ENCODE results near the gene KIDINS220.

The KIDINS220 gene

GRCh38 chr2:8794923-8795825 is 42.2 kb downstream of the KIDINS220 start:
- peaks cover 47% of the 10 kb centered on the region for H3K36me3 Mint-ChIP-seq (ENCODE audit: insufficient read depth)
- H3K27me3 Mint-ChIP-seq, result no peaks in the 10 kb centered on the region
- H3K4me1 Mint-ChIP-seq (ENCODE audit: low read depth in 2 of 2), result peaks cover 0 to 13% of the 10 kb centered on the region in 2 donors
- H3K27ac Mint-ChIP-seq, result no peak overlapping the region
- ATAC-seq (replicated peaks) (no peak), DNase-seq (no peak)
- no peak overlapping the region for H3K4me3 Mint-ChIP-seq
- no peaks in the 10 kb centered on the region for H3K9me3 Mint-ChIP-seq

GRCh38 chr2:8790739-8791162 is 46.7 kb downstream of the KIDINS220 start:
- no peak overlapping the region for H3K27ac Mint-ChIP-seq
- no peaks in the 10 kb centered on the region for H3K9me3 Mint-ChIP-seq
- no peak for DNase-seq
- H3K27me3 Mint-ChIP-seq, result no peaks in the 10 kb centered on the region
- peaks cover 49% of the 10 kb centered on the region for H3K36me3 Mint-ChIP-seq (ENCODE audit: insufficient read depth)
- no peaks in the 10 kb centered on the region for H3K4me1 Mint-ChIP-seq (ENCODE audit: low read depth in 2 of 2)
- no peak overlapping the region for H3K4me3 Mint-ChIP-seq
- ATAC-seq (replicated peaks), result no peak

- ATAC-seq (replicated peaks) (no peak), DNase-seq (no peak)
- Mint-ChIP-seq H3K27ac (no peak overlapping the region), H3K4me1 (ENCODE audit: low read depth in 2 of 2) (peaks cover 5 to 12% of the 10 kb centered on the region in 2 donors), H3K9me3 (no peaks in the 10 kb centered on the region), H3K36me3 (ENCODE audit: insufficient read depth) (peaks cover 44% of the 10 kb centered on the region), H3K27me3 (no peaks in the 10 kb centered on the region), H3K4me3 (no peak overlapping the region)
These were observed 51.0 kb downstream of the KIDINS220 start for GRCh38 chr2:8786463-8786862.

- ATAC-seq (replicated peaks) (no peak), DNase-seq (no peak)
- Mint-ChIP-seq H3K36me3 (ENCODE audit: insufficient read depth) (peaks cover 55% of the 10 kb centered on the region), H3K4me3 (no peak overlapping the region), H3K27me3 (no peaks in the 10 kb centered on the region), H3K4me1 (ENCODE audit: low read depth in 2 of 2) (peaks cover 5 to 15% of the 10 kb centered on the region in 2 donors), H3K9me3 (no peaks in the 10 kb centered on the region), H3K27ac (no peak overlapping the region)
These were observed 57.4 kb downstream of the KIDINS220 start for GRCh38 chr2:8779795-8780671.

GRCh38 chr2:8774371-8774770 is 63.0 kb downstream of the KIDINS220 start:
- H3K9me3 Mint-ChIP-seq, result no peaks in the 10 kb centered on the region
- DNase-seq (no peak), ATAC-seq (replicated peaks) (no peak)
- peaks cover 2 to 6% of the 10 kb centered on the region in 2 donors for H3K4me1 Mint-ChIP-seq (ENCODE audit: low read depth in 2 of 2)
- H3K27ac Mint-ChIP-seq, result no peak overlapping the region
- H3K36me3 Mint-ChIP-seq (ENCODE audit: insufficient read depth), result peaks cover 46% of the 10 kb centered on the region
- no peaks in the 10 kb centered on the region for H3K27me3 Mint-ChIP-seq
- no peak overlapping the region for H3K4me3 Mint-ChIP-seq

DNA sequence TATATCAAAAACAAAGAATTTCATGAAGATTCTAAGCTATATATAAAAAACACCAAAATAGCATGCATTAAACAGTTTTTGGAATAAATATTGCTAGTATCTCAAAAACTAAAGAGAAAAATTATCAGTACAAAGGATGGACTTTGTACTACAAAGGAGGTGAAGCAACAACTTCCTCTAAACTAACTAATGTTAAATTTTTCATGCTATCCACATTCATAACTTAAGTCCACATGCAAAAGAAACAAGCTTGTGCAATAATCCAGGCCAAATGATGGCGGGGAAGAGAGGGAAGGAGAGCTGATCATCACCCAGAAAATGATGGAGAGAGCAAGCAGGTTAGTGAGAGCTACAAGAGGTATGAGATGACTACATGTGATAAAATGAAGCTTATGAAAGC is 70.1 kb downstream of the KIDINS220 start:
- DNase-seq (no peak), ATAC-seq (replicated peaks) (no peak)
- Mint-ChIP-seq H3K4me3 (no peak overlapping the region), H3K36me3 (ENCODE audit: insufficient read depth) (peaks cover 30% of the 10 kb centered on the region), H3K27me3 (no peaks in the 10 kb centered on the region), H3K9me3 (no peaks in the 10 kb centered on the region), H3K4me1 (ENCODE audit: low read depth in 2 of 2) (peaks cover 2 to 24% of the 10 kb centered on the region in 2 donors), H3K27ac (no peak overlapping the region)

DNA sequence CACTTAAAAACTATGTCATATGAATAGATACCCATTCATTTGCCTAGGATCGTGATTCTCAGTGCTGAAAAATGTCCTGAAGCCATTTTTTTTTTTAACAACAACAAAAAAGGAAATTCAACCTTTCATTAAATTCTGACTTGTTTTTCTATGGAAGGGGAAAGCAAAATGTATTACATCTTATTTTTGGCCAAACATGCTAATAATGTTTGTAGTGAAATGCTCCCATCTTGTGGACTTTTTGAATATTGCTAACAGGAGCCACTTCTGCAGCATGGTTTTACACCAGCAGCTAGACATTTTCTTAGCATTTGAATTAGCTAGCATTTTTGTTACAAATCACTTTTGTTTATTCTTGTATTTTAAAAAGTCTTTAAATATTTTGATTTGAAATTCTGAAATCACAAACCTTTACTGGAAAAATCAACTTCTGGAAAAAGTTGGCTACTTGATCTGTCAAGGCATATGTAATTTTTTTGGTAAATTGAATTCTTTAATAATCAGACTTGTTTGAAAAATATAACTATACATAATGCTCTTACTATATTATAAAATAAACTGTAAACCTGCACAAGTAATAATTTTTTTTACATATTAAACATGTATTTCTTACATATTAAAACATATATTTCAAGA is 75.8 kb downstream of the KIDINS220 start:
- DNase-seq (no peak), ATAC-seq (replicated peaks) (no peak)
- Mint-ChIP-seq H3K27me3 (no peaks in the 10 kb centered on the region), H3K27ac (no peak overlapping the region), H3K36me3 (ENCODE audit: insufficient read depth) (peaks cover 13% of the 10 kb centered on the region), H3K9me3 (no peaks in the 10 kb centered on the region), H3K4me1 (ENCODE audit: low read depth in 2 of 2) (peaks cover 0 to 18% of the 10 kb centered on the region in 2 donors), H3K4me3 (no peak overlapping the region)

DNA sequence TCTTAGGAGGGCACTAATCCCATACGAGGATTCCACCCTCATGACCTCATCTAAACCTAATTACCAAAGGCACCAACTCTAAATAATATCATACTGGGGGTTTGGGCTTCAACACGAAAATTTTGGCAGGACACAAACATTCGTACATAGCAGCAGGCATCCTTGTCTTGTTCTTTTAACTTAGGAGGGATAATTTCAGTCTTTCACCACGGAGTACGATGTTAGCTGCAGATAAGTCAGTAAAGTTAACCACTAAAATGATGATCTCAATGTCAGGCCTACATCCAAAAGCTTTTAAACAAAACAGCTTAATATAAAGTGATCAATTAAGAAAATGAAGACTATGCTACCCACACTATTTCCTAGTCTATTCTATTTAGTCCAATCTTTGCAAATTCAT is 80.7 kb downstream of the KIDINS220 start:
- no peak overlapping the region for H3K4me3 Mint-ChIP-seq
- H3K9me3 Mint-ChIP-seq, result no peaks in the 10 kb centered on the region
- no peaks in the 10 kb centered on the region for H3K27me3 Mint-ChIP-seq
- DNase-seq, result no peak
- no peak for ATAC-seq (replicated peaks)
- no peaks in the 10 kb centered on the region for H3K4me1 Mint-ChIP-seq (ENCODE audit: low read depth in 2 of 2)
- H3K27ac Mint-ChIP-seq, result no peak overlapping the region
- H3K36me3 Mint-ChIP-seq (ENCODE audit: insufficient read depth), result peaks cover 10% of the 10 kb centered on the region

- ATAC-seq (replicated peaks), result no peak
- H3K27me3 Mint-ChIP-seq, result no peaks in the 10 kb centered on the region
- H3K4me3 Mint-ChIP-seq, result no peak overlapping the region
- H3K9me3 Mint-ChIP-seq, result no peaks in the 10 kb centered on the region
- H3K27ac Mint-ChIP-seq, result no peak overlapping the region
- DNase-seq, result no peak
- no peaks in the 10 kb centered on the region for H3K4me1 Mint-ChIP-seq (ENCODE audit: low read depth in 2 of 2)
- peaks cover 12% of the 10 kb centered on the region for H3K36me3 Mint-ChIP-seq (ENCODE audit: insufficient read depth)
These were observed 81.2 kb downstream of the KIDINS220 start for GRCh38 chr2:8756230-8756629.

GRCh38 chr2:8754106-8754776 is 83.2 kb downstream of the KIDINS220 start:
- DNase-seq (no peak), ATAC-seq (replicated peaks) (no peak)
- no peak overlapping the region for H3K4me3 Mint-ChIP-seq
- peaks cover 23% of the 10 kb centered on the region for H3K36me3 Mint-ChIP-seq (ENCODE audit: insufficient read depth)
- H3K4me1 Mint-ChIP-seq (ENCODE audit: low read depth in 2 of 2), result no peaks in the 10 kb centered on the region
- H3K9me3 Mint-ChIP-seq, result no peaks in the 10 kb centered on the region
- no peaks in the 10 kb centered on the region for H3K27me3 Mint-ChIP-seq
- H3K27ac Mint-ChIP-seq, result no peak overlapping the region

DNA sequence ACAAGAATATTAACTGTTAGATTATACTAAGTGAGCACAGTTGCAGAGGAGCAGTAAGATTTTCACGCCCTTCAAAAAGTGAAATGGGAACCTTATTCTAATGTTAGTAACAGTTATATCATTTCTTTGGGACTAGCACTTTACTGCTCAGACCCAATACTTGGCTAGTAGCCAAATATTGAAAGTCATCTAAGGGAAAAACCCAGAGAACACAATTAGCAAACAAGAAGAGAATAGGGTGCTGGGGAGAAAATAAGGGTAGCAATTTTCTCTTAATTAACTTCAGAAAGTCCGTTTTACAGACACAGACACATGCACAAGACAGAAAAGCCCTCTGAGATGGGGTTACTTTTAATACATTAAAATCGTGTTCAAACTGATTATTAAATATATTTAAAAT is 83.8 kb downstream of the KIDINS220 start:
- DNase-seq, result no peak
- ATAC-seq (replicated peaks), result no peak
- H3K9me3 Mint-ChIP-seq, result no peaks in the 10 kb centered on the region
- H3K27me3 Mint-ChIP-seq, result no peaks in the 10 kb centered on the region
- no peak overlapping the region for H3K4me3 Mint-ChIP-seq
- no peak overlapping the region for H3K27ac Mint-ChIP-seq
- H3K36me3 Mint-ChIP-seq (ENCODE audit: insufficient read depth), result peaks cover 23% of the 10 kb centered on the region
- H3K4me1 Mint-ChIP-seq (ENCODE audit: low read depth in 2 of 2), result no peaks in the 10 kb centered on the region

GRCh38 chr2:8752385-8752784 is 85.0 kb downstream of the KIDINS220 start:
- Mint-ChIP-seq H3K4me1 (ENCODE audit: low read depth in 2 of 2) (no peaks in the 10 kb centered on the region), H3K36me3 (ENCODE audit: insufficient read depth) (peaks cover 18% of the 10 kb centered on the region), H3K4me3 (no peak overlapping the region), H3K27ac (no peak overlapping the region), H3K9me3 (no peaks in the 10 kb centered on the region), H3K27me3 (no peaks in the 10 kb centered on the region)
- ATAC-seq (replicated peaks) (no peak), DNase-seq (no peak)

DNA sequence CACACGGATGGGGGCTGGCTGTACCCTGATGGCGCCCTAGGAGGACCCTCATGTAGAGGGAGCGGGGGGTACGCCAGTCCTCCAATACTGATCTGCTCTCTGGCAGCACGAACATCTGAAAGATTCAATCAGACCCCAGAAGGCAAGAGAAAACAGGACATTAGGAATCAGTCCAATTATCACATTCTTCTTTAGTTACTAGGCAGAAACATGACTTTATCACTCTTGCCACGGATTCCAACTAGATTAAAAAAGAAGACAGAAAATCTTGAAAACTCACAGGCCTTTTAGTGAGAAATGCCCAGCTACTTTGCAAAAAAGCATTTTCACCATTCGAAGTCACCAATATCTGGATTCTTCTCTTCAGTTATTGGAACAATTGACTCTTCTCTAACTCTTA is 87.2 kb downstream of the KIDINS220 start:
- Mint-ChIP-seq H3K4me1 (ENCODE audit: low read depth in 2 of 2) (no peaks in the 10 kb centered on the region), H3K9me3 (no peaks in the 10 kb centered on the region), H3K36me3 (ENCODE audit: insufficient read depth) (peaks cover 23% of the 10 kb centered on the region), H3K27me3 (no peaks in the 10 kb centered on the region), H3K27ac (no peak overlapping the region), H3K4me3 (no peak overlapping the region)
- DNase-seq, result no peak
- ATAC-seq (replicated peaks), result no peak
